ENCODE data around the gene SRP54.

- TF ChIP-seq CTCF (IDR thresholded peaks at IDR 0.05) (no peak), POLR2A (IDR thresholded peaks at IDR 0.05) (no peak), POLR2AphosphoS5 (IDR thresholded peaks at IDR 0.05; ENCODE audit: insufficient read depth in 1 of 2, low read depth in 1 of 2) (no peak)
These were observed 4.4 kb downstream of the SRP54 start for GRCh38 chr14:34987180-34987579.
